Loucy (cell line): Measurements from ENCODE around the gene MSH2.

Experiments
- H2AFZ ChIP-seq: fragments of 200-600 bp; sonication (generic); 2 replicates; pipeline ENCODE4 v1.6.0; 2016; ENCODE audit warnings: antibody characterized with exemption, mild to moderate bottlenecking, low read length, moderate library complexity
- H3F3A ChIP-seq: fragments of 200-600 bp; 2 replicates; pipeline ENCODE4 v1.6.0; 2016; ENCODE audit warnings: antibody characterized with exemption, low read depth, mild to moderate bottlenecking
- H3K27me3 ChIP-seq: fragments of 200-600 bp; sonication (generic); 2 replicates; pipeline ENCODE4 v1.6.1; 2014; ENCODE audit warnings: low read length, mild to moderate bottlenecking; ENCODE audit not compliant: insufficient read depth, poor library complexity, severe bottlenecking
- H3K36me3 ChIP-seq: fragments of 200-600 bp; sonication (generic); 2 replicates; pipeline ENCODE4 v1.6.1; 2016; ENCODE audit warnings: low read length; ENCODE audit not compliant: insufficient read depth
- H3K4me1 ChIP-seq: fragments of 200-600 bp; sonication (generic); 2 replicates; pipeline ENCODE4 v1.5.1; 2014; ENCODE audit warnings: low read length, mild to moderate bottlenecking; ENCODE audit not compliant: insufficient read depth, poor library complexity, severe bottlenecking
- H3K4me2 ChIP-seq: fragments of 200-600 bp; sonication (generic); 2 replicates; pipeline ENCODE4 v1.6.0; 2014; ENCODE audit warnings: antibody characterized with exemption, low read length, low read depth, mild to moderate bottlenecking; ENCODE audit not compliant: poor library complexity, severe bottlenecking
- H3K4me3 ChIP-seq: fragments of 200-600 bp; sonication (generic); 2 replicates; pipeline ENCODE4 v1.5.1; 2014; ENCODE audit warnings: low read length, mild to moderate bottlenecking, mixed read lengths; ENCODE audit not compliant: poor library complexity, severe bottlenecking
- H3K79me2 ChIP-seq: fragments of 200-600 bp; sonication (generic); 2 replicates; pipeline ENCODE4 v1.6.1; 2014; ENCODE audit warnings: low read length; ENCODE audit not compliant: insufficient read depth
- H3K9ac ChIP-seq: fragments of 200-600 bp; sonication (generic); 2 replicates; pipeline ENCODE4 v1.6.0; 2014; ENCODE audit warnings: mild to moderate bottlenecking, low read depth, low read length, moderate library complexity; ENCODE audit not compliant: poor library complexity, severe bottlenecking
- H3K9me2 ChIP-seq: fragments of 200-600 bp; sonication (generic); replicated peaks from 2 replicates; pipeline ENCODE4 v1.6.1; 2016; ENCODE audit warnings: low read depth, low read length, mixed read lengths
- H3K9me3 ChIP-seq: fragments of 200-600 bp; sonication (generic); 2 replicates; pipeline ENCODE4 v1.6.1; 2014; ENCODE audit warnings: mild to moderate bottlenecking, antibody characterized with exemption, low read length, low read depth; ENCODE audit not compliant: insufficient read depth
- H4K20me1 ChIP-seq: fragments of 200-600 bp; sonication (generic); 2 replicates; pipeline ENCODE4 v1.6.0; 2014; ENCODE audit warnings: antibody characterized with exemption, low read length, mild to moderate bottlenecking; ENCODE audit not compliant: insufficient read depth, poor library complexity, severe bottlenecking
- EZH2phosphoT487 ChIP-seq: fragments of 200-600 bp; IDR thresholded peaks from 2 replicates; pipeline ENCODE4 v1.6.1; 2018; ENCODE audit warnings: antibody characterized with exemption, mild to moderate bottlenecking, moderate library complexity, borderline replicate concordance
- TF ChIP-seq, protein P1 (sequence below): fragments of 200-600 bp; sonication (generic); conservative IDR thresholded peaks from 2 replicates; pipeline ENCODE4 v1.5.1; 2014; ENCODE audit warnings: mild to moderate bottlenecking, antibody characterized with exemption, low read length

Gene MSH2

DNA sequence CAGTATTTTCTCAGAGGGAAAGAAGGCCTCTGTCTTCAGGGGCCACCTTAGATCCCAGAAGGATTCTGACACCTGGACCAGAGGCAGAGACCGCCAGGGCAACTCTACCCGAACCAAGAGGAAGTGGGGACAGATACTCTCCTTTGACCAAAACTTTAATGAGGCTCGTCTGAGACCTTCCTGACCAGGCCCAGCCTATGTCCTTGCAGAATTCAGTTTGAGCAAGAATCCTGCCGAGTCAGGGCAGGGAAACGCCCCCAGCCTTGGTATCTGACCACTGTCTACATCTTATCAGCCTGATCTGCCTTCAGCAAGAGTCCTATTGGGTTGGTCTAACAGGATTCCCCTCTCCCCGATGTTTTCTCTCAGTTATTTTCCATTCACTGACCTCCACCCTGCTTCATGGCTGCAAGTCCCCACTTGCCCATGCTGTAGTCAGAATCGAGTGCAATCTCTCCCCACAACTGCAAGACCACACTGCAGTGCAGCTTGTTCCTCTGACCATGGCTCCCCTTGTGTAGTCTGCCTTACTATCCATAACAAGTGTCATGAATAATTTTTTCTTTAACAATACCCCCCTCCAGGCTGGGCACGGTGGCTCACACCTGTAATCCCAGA lies 95.0 kb downstream of the MSH2 start:
- Histone ChIP-seq H3F3A (peaks cover 6% of the 10 kb centered on the region; the same call in 1 of the 2 replicates), H3K27me3 (no peaks in the 10 kb centered on the region), H3K79me2 (no peaks in the 10 kb centered on the region), H3K36me3 (no peaks in the 10 kb centered on the region; the same call in 1 of the 2 replicates), H2AFZ (no peak overlapping the region), H4K20me1 (no peaks in the 10 kb centered on the region), H3K9me3 (peaks cover 15% of the 10 kb centered on the region), H3K9ac (no peak overlapping the region), H3K4me2 (no peak overlapping the region), H3K4me1 (peaks cover 21% of the 10 kb centered on the region), H3K4me3 (no peak overlapping the region), H3K9me2 (no peaks in the 10 kb centered on the region)
- TF ChIP-seq EZH2phosphoT487 = no peak
- TF ChIP-seq, protein P1, sequence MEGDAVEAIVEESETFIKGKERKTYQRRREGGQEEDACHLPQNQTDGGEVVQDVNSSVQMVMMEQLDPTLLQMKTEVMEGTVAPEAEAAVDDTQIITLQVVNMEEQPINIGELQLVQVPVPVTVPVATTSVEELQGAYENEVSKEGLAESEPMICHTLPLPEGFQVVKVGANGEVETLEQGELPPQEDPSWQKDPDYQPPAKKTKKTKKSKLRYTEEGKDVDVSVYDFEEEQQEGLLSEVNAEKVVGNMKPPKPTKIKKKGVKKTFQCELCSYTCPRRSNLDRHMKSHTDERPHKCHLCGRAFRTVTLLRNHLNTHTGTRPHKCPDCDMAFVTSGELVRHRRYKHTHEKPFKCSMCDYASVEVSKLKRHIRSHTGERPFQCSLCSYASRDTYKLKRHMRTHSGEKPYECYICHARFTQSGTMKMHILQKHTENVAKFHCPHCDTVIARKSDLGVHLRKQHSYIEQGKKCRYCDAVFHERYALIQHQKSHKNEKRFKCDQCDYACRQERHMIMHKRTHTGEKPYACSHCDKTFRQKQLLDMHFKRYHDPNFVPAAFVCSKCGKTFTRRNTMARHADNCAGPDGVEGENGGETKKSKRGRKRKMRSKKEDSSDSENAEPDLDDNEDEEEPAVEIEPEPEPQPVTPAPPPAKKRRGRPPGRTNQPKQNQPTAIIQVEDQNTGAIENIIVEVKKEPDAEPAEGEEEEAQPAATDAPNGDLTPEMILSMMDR = no peak

DNA sequence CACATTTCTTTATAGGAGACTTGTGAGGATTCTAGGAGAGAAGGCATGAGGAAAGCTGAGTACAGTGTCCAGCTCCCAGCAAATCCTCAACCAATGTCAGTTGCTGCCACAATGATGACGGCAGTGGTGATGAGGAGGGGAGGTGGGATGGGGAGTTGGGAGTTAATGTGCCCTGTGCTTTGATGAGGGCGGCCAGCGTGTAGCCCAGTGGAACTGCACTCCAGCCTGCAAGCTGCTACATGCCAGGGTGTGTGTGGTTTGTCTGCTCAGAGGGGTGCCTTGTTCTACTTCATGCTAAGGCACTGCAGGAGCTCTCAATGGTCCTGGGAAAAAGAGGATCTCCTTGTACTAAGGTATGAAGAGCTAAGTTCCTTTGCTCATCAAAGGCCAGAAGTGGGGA lies 96.1 kb downstream of the MSH2 start:
- no peaks in the 10 kb centered on the region for H3K9me2 ChIP-seq
- no peak overlapping the region for H3K4me2 ChIP-seq
- H3K36me3 ChIP-seq = no peaks in the 10 kb centered on the region; the same call in 1 of the 2 replicates
- no peaks in the 10 kb centered on the region for H4K20me1 ChIP-seq
- H3K79me2 ChIP-seq = no peaks in the 10 kb centered on the region
- H3K4me1 ChIP-seq = peaks cover 32% of the 10 kb centered on the region
- peaks cover 6% of the 10 kb centered on the region; the same call in 1 of the 2 replicates for H3F3A ChIP-seq
- no peak overlapping the region for H3K9ac ChIP-seq
- TF ChIP-seq, protein P1 = no peak
- TF ChIP-seq EZH2phosphoT487 = no peak
- no peak overlapping the region for H3K4me3 ChIP-seq
- peaks cover 15% of the 10 kb centered on the region for H3K9me3 ChIP-seq
- H3K27me3 ChIP-seq = no peaks in the 10 kb centered on the region
- no peak overlapping the region for H2AFZ ChIP-seq

DNA sequence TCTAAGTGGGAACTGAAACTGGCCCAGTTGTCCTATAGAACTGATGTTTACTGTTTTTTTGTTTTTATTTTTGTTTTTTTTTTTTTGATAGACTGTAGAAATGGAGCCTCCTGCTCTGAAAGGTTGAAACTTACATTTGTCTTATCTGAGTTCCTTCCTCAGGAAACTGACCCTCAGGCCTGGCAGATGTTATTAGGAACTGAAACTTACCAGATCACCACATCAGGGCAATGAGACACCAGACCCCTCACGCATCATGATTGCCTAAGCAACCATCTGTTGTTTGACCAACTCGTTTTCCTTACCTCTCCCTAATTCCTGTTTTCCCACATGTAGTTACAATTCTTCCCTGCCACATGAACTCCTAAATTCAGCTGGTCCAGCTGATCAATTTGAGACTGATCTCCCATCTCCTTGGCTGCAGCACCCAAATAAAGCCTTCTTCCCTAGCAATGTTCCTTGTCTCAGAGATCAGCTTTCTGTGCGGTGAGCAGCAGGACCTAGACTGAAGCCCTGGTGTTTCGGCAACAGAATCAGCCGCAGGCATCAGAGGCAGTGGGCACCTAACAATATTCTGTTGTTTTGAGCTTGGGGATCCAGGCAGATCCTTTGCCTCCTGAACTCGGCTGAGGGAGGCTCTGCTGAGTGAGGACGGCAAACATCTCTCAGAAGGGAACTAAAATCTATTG lies 96.8 kb downstream of the MSH2 start:
- H3K79me2 ChIP-seq = no peaks in the 10 kb centered on the region
- peaks cover 18% of the 10 kb centered on the region for H3K9me3 ChIP-seq
- no peak overlapping the region for H2AFZ ChIP-seq
- no peaks in the 10 kb centered on the region for H3K27me3 ChIP-seq
- H3K4me3 ChIP-seq = no peak overlapping the region
- peaks cover 36% of the 10 kb centered on the region for H3K4me1 ChIP-seq
- H4K20me1 ChIP-seq = no peaks in the 10 kb centered on the region
- H3K4me2 ChIP-seq = no peak overlapping the region
- no peak overlapping the region for H3K9ac ChIP-seq
- no peaks in the 10 kb centered on the region; the same call in 1 of the 2 replicates for H3K36me3 ChIP-seq
- H3F3A ChIP-seq = peaks cover 6% of the 10 kb centered on the region; the same call in 1 of the 2 replicates
- H3K9me2 ChIP-seq = no peaks in the 10 kb centered on the region
- no peak for TF ChIP-seq EZH2phosphoT487
- TF ChIP-seq, protein P1 = no peak
